Posterior cingulate gyrus (tissue), 11 donors: ENCODE data around the gene NSUN5.

Experiments
- DNase-seq, 10 donors: peaks; one replicate each; pipeline versions ENCODE4 v3.0.0 to v3.0.0-alpha.2; 2020 to 2021; ENCODE audit warnings: mixed read lengths in 3 of 10
- intact Hi-C: fragments of 100-400 bp; cut with DNase I; formaldehyde crosslinking; loops from one replicate; pipeline ENCODE4 v1.15.1; 2023

NSUN5 gene

DNA sequence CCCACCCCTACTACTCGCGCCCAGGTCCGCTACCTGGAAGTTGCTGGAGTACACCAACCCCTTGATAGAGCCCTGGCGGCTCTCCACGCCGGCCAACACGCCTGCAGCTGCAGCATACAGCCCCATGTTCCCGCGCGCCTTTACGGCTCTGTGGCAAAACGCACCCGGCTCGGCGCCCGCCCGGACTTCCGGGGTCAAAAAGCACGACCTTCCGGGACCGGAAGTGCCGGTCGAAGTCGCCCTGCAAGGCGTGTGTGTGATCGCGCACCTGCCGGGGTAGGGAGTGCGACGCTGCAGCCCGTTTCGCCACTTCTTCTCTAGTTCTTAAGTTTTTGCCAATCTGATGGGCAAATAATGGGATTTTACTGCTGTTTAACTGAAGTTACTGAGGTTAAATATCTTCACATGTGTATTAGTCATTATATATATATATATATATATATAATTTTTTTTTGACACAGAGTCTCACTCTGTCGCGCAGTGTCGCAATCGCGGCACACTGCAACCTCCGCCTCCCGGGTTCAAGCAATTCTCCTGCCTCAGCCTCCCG is at the start of gene NSUN5:
TSS of gene NSUN5 (minus strand) at position 162 of the 550 bp plus-strand sequence. CDS start at position 126, 36 bp downstream.
- peak; percentile 77 to 98 (median 84) for DNase-seq
- intact Hi-C loops = no loop called here

GRCh38 chr7:73356159-73356558 is 47.5 kb upstream of the NSUN5 start:
- no peak for DNase-seq
- intact Hi-C loops = no loop called here

DNA sequence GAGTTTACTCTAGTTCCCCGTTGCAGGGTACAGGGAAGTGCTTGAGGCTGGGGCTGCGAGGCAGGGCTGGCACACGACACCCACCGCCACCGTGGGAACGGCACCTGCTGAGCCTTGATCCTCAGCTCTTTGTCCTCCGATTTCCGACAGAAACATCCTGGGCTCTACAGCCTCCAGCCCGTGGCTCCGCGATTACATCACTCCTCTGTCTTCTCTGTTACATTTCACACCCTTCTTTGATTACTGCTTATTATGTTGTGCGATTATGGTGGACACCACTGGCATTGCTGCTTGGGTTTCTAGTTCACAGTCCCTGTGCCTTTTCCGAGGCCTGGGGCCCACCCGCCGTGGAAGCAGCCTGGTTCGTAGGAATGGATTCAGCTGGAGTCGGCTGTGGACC is 46.2 kb upstream of the NSUN5 start:
- intact Hi-C loops = no loop called here
- peak in 1 of 10 donors; percentile 50 for DNase-seq

GRCh38 chr7:73354196-73354595 is 45.6 kb upstream of the NSUN5 start:
- DNase-seq = peak in 1 of 10 donors; percentile 62
- intact Hi-C loops = no loop called here

DNA sequence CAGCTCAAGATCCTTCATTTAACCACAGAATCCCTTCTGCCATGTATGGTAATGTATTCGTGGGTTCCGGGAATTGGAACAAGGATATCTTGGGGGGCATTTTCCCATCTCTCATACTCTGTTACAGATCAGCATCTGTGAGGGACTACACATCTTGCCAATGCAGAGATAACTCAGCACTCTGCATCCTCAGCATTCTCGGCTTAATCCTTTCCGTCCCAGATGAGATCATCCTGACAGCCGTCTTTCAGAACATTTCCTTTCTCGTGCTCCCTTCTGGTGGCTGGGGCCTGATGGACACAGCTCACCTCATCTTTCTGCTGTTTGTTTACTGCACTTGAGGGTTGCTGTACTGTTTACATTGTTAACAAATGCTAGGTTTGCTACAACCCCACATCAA is 44.6 kb upstream of the NSUN5 start:
- no peak for DNase-seq
- intact Hi-C loops = no loop called here

DNA sequence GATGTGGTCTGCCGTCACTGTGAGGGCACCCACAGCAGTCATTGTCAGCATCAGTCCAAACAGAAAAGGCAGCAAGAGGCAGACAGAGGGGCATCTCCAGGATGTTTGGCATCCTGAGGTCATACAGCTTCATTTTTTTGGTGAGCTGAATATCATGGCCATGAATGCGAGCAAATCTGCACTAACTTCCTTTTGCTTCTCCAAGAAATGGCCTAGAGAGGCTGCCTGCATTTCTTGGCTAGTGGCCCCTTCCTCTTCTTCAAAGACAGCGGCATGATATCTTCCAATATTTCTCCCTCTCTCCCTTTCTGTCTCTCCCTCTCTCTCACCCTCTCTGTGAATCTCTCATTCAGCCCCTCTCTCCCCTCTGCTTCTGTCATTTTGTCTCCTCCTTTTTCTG is 44.2 kb upstream of the NSUN5 start:
- no peak for DNase-seq
- intact Hi-C loops = no loop called here

- no peak for DNase-seq
- intact Hi-C loops = no loop called here
Measured at GRCh38 chr7:73351447-73352167, 43.0 kb upstream of the NSUN5 start.

GRCh38 chr7:73350306-73351068 is 41.9 kb upstream of the NSUN5 start:
- intact Hi-C loops = no loop called here

GRCh38 chr7:73349763-73350162 is 41.1 kb upstream of the NSUN5 start:
- intact Hi-C loops = no loop called here
- no peak for DNase-seq

More at GRCh38 chr7:73350306-73351068, 41.9 kb upstream of the NSUN5 start:
- DNase-seq = peak in 1 of 10 donors; percentile 35

- no peak for DNase-seq
- intact Hi-C loops = no loop called here
Measured at GRCh38 chr7:73345951-73346350, 37.3 kb upstream of the NSUN5 start.

- no peak for DNase-seq
- intact Hi-C loops = no loop called here
Measured at GRCh38 chr7:73345538-73345937, 36.9 kb upstream of the NSUN5 start.

- intact Hi-C loops = loop anchor here (2.0 kb wide), 1 partner anchor 107 kb away; no protein-coding TSS in a partner anchor
- peak in 1 of 10 donors; percentile 54 for DNase-seq
Measured at GRCh38 chr7:73343671-73344380, 35.2 kb upstream of the NSUN5 start.

GRCh38 chr7:73342645-73343044 is 34.0 kb upstream of the NSUN5 start:
- intact Hi-C loops = loop anchor here (2.0 kb wide), 1 partner anchor 108 kb away; no protein-coding TSS in a partner anchor
- peak in 2 of 10 donors; percentile 9 to 16 for DNase-seq

GRCh38 chr7:73341877-73342276 is 33.3 kb upstream of the NSUN5 start:
- intact Hi-C loops = loop anchor here (2.0 kb wide), 1 partner anchor 109 kb away; no protein-coding TSS in a partner anchor
- peak in 1 of 10 donors; percentile 15 for DNase-seq

DNA sequence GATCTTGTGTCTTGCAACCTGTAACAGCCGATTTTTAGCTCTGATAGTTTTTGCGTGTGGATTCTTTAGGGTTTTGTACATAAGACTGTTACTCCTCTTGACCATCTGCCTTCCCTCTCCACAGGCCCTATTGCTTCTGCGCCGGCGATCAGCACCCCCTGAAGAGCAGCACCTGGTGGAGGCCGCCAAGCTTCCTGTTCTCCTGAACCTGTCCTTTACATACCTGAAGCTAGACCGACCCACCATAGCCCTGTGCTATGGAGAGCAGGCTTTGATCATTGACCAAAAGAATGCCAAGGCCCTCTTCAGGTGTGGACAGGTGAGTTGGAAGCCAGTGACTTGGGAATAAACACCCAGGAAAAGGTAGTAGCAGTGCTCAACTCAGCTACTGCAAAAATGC is 31.9 kb upstream of the NSUN5 start:
- DNase-seq = peak in 1 of 10 donors; percentile 32
- intact Hi-C loops = no loop called here

DNA sequence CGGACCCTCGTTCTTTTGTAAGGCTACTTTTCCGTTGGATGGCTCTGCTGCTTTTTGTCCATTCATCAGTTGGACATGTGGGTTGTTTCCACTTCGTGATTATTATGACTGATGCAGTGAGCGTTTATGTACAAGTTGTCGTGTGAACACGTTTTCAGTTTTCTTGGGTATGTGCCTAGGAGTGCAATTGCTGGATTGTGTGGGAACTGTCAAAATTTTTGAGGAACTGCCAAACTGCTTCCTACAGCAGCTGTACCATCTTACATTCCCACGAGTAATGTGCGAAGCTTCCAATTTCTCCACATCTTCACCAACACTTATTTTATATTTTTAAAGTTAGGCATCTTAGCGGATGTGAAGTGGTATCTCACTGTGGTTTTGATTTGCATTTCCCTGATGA is 29.7 kb upstream of the NSUN5 start:
- no peak for DNase-seq
- intact Hi-C loops = no loop called here

- intact Hi-C loops = no loop called here
- no peak for DNase-seq
Measured at GRCh38 chr7:73332447-73332846, 23.8 kb upstream of the NSUN5 start.

DNA sequence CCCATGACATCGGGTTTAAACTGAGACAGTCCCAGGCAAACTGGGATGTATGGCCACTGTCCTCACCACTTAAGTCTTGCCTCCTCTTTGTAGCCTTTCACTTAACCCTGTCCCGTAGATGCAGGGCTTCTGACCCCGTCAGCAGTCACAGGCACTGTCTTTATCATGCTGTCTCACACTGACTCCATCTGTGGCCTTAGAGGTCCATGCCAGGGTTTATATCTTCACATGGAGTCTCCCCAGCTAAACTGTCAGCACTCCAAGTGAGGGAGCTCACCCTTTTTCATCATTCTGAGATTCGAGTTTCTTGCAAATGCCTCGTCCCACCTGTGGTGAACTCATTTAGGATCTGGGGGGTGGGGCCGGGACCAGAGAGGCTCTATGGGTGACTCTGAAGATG is 22.1 kb upstream of the NSUN5 start:
- intact Hi-C loops = no loop called here
- peak in 2 of 10 donors; percentile 1 to 28 for DNase-seq

- peak in 2 of 10 donors; percentile 35 to 66 for DNase-seq
- intact Hi-C loops = no loop called here
Measured at GRCh38 chr7:73329861-73330581, 21.4 kb upstream of the NSUN5 start.

DNA sequence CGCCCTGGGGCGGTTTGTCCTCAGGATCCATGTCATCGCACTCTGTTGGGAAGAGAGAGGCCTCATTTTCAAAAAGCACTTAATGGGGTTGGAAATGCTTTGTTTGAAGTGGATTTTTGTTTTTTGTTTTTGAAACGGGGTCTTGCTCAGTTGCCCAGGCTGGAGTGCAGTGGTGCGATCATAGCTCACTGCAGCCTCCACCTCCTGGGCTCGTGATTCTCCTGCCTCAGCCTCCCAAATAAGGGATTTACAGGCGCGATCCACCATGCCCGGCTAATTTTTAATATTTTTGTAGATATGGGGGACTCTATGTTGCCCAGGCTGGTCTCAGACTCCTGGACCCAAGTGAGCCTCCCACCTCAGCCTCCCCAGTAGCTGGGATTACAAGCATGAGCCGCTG is 20.1 kb upstream of the NSUN5 start:
- intact Hi-C loops = no loop called here
- DNase-seq = peak in 1 of 10 donors; percentile 1
